ENCODE results near the gene COL5A2.

The COL5A2 gene

DNA sequence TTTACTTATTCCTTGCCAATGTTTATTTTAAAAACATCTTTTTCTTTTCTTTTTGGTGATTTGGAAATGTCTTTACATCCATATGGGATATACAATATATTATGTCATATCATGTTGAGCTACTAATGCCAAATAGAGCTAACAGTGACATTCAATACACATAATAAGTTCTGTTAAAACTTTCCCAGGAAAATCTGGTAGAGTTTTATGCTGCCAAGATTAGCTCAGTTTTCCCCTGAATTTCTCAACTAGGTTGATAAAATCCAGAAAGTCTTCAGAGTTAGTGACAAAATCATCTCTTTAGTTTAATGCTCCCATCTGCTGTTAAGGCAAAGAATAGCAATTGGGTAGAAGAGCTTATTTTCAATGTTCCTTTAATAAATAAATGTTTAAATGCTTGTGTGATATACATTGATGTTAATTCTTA, 195.5 kb downstream of the COL5A2 start:
- ChIA-PET CTCF (interaction anchor here (0.7 to 5.1 kb wide), 23 partner anchors 9 to 465 kb away, joined by 3 to 138 read pairs (median 4); no protein-coding TSS in a partner anchor), POLR2A (interaction anchor here (0.6 to 1.5 kb wide), 5 partner anchors 8 to 456 kb away, joined by 3 to 6 read pairs (median 4); partner anchors contain the start of gene COL3A1)
- TF ChIP-seq, protein P1, sequence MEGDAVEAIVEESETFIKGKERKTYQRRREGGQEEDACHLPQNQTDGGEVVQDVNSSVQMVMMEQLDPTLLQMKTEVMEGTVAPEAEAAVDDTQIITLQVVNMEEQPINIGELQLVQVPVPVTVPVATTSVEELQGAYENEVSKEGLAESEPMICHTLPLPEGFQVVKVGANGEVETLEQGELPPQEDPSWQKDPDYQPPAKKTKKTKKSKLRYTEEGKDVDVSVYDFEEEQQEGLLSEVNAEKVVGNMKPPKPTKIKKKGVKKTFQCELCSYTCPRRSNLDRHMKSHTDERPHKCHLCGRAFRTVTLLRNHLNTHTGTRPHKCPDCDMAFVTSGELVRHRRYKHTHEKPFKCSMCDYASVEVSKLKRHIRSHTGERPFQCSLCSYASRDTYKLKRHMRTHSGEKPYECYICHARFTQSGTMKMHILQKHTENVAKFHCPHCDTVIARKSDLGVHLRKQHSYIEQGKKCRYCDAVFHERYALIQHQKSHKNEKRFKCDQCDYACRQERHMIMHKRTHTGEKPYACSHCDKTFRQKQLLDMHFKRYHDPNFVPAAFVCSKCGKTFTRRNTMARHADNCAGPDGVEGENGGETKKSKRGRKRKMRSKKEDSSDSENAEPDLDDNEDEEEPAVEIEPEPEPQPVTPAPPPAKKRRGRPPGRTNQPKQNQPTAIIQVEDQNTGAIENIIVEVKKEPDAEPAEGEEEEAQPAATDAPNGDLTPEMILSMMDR (IDR thresholded peaks at IDR 0.05; ENCODE audit: insufficient read depth, low read length, missing control alignments): peak; percentile 8
- H3K4me3 ChIP-seq (ENCODE audit: low read depth, low read length): no peak overlapping the region
- DNase-seq (ENCODE audit: low read depth, low spot score): no peak

DNA sequence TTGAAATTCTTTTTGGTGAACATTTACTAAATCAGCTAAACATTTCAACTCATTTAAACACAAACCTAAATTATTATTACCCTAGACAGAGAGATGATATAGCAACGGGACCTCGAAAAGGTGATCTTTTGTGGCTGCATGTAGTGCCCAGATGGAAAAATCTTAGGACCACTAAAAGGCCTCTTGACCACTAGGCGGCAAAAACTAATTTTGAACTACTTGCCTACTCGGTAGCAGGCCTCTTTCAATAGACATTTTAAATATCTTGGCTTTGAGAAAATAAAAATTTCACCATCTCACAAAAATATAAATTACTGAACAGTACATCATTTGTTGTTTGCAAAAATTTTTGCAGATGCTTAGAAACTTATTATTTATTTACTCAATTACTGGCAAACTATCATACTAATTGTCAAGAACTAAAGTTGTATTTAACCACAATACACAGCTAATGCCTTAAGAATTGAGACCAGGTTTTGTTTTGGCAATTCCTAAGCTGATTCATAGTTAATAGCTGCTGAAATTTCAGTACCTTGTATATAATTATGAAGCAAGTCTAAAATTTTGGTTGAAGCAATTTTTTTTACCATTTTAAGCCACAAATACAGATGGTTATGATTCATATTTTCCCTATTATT, 196.0 kb downstream of the COL5A2 start:
- no peak for DNase-seq (ENCODE audit: low read depth, low spot score)
- H3K4me3 ChIP-seq (ENCODE audit: low read depth, low read length): no peak overlapping the region
- TF ChIP-seq, protein P1 (IDR thresholded peaks at IDR 0.05; ENCODE audit: insufficient read depth, low read length, missing control alignments): peak; percentile 43
- ChIA-PET CTCF (interaction anchor here (0.6 to 5.1 kb wide), 31 partner anchors 9 to 464 kb away, joined by 3 to 138 read pairs (median 3); no protein-coding TSS in a partner anchor), POLR2A (interaction anchor here (0.6 to 1.5 kb wide), 4 partner anchors 8 to 455 kb away, joined by 3 to 6 read pairs (median 4); partner anchors contain the start of gene COL3A1)

Measured in AG04449 (cell line).